Muscle layer of duodenum (tissue), 2 donors: ENCODE data around the gene RPL6.

Source experiments
- H3K27ac ChIP-seq: one replicate; pipeline ENCODE4 v1.7.0; 2013; ENCODE audit warnings: mild to moderate bottlenecking, low read length
- H3K27me3 ChIP-seq: one replicate; pipeline ENCODE4 v1.7.0; 2013; ENCODE audit warnings: low read depth, mild to moderate bottlenecking, control low read depth, low read length
- H3K36me3 ChIP-seq, 2 donors: one replicate each; pipeline ENCODE4 v1.7.0; 2013; ENCODE audit warnings: low read length in 2 of 2, control low read depth in 1 of 2, mild to moderate bottlenecking in 1 of 2; ENCODE audit not compliant: insufficient read depth in 2 of 2, control insufficient read depth in 1 of 2
- H3K4me1 ChIP-seq, 2 donors: one replicate each; pipeline ENCODE4 v1.7.0; 2013; ENCODE audit warnings: low read length in 2 of 2, mild to moderate bottlenecking in 2 of 2, control low read depth in 1 of 2, moderate library complexity in 1 of 2; ENCODE audit not compliant: insufficient read depth in 2 of 2, control insufficient read depth in 1 of 2
- H3K4me3 ChIP-seq, 2 donors: one replicate each; pipeline ENCODE4 v1.7.0; 2013; ENCODE audit warnings: low read length in 2 of 2, low read depth in 1 of 2, mild to moderate bottlenecking in 1 of 2
- H3K9me3 ChIP-seq, 2 donors: one replicate each; pipeline ENCODE4 v1.7.0; 2013; ENCODE audit warnings: low read length in 2 of 2, control low read depth in 1 of 2, mild to moderate bottlenecking in 1 of 2; ENCODE audit not compliant: control insufficient read depth in 1 of 2
- donor health status: healthy.

RPL6 gene

DNA sequence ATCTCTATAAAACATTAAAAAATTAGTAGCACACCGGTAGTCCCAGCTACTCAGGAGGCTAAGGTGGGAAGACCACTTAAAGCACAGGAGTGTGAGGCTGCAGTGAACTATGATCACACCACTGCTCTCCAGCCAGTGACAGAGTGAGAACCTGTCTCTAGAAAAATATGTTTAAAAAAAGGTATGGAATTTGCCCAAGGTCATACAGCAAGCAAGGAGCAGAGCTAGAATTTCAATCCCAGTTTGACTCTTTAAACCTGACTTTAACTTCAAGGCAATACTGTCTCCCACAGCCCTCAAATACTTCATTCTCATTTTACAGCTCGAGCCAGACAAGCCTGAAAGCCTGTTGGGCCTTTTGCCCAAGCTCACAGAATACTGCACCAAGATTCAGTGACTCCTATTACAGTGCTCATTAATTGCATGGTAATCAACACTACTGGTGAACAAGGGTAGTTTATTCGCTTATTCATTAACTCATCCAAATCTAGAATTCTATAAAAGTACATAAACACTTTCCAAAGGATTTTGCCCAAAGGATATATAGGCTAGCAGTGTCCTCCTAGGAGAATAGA is 35.2 kb downstream of the RPL6 start:
- no peak overlapping the region for H3K4me3 ChIP-seq
- H3K9me3 ChIP-seq: no peaks in the 10 kb centered on the region
- H3K4me1 ChIP-seq: peaks cover 0 to 4% of the 10 kb centered on the region in 2 donors
- H3K27me3 ChIP-seq: no peaks in the 10 kb centered on the region
- no peak overlapping the region for H3K27ac ChIP-seq
- no peaks in the 10 kb centered on the region for H3K36me3 ChIP-seq

GRCh38 chr12:112370868-112371510 is 38.4 kb downstream of the RPL6 start:
- H3K36me3 ChIP-seq: no peaks in the 10 kb centered on the region
- no peak overlapping the region for H3K27ac ChIP-seq
- H3K4me1 ChIP-seq: peaks cover 0 to 3% of the 10 kb centered on the region in 2 donors
- H3K27me3 ChIP-seq: no peaks in the 10 kb centered on the region
- H3K9me3 ChIP-seq: no peaks in the 10 kb centered on the region
- H3K4me3 ChIP-seq: no peak overlapping the region

GRCh38 chr12:112370199-112370598 is 39.2 kb downstream of the RPL6 start:
- H3K4me1 ChIP-seq: peaks cover 0 to 3% of the 10 kb centered on the region in 2 donors
- H3K36me3 ChIP-seq: no peaks in the 10 kb centered on the region
- H3K4me3 ChIP-seq: no peak overlapping the region
- no peaks in the 10 kb centered on the region for H3K9me3 ChIP-seq
- H3K27ac ChIP-seq: no peak overlapping the region
- H3K27me3 ChIP-seq: no peaks in the 10 kb centered on the region

DNA sequence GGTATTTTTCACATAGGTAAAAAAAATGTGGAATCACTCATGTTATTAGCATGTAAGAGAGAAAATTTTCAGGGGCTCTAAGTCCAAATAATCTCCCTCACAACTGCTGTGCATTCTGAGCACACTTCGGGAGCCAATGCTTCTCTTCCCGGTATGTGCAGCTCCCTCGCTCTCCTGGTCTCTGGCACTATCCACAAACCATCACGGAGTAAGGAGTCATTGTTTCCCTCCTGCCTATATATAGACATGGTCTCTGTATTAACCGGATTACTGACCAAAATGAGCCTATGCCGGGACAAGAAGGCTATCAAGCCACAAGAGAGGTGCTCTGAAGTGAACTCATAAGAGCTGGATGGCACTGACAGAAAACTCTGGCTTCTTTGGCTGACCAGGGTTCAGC is 40.5 kb downstream of the RPL6 start:
- H3K4me1 ChIP-seq: peaks cover 0 to 3% of the 10 kb centered on the region in 2 donors
- no peaks in the 10 kb centered on the region for H3K27me3 ChIP-seq
- peak overlapping the region; percentile 63 for H3K27ac ChIP-seq
- peak overlapping the region in 1 of 2 donors; percentile 16 for H3K4me3 ChIP-seq
- H3K9me3 ChIP-seq: no peaks in the 10 kb centered on the region
- no peaks in the 10 kb centered on the region for H3K36me3 ChIP-seq

GRCh38 chr12:112367965-112368364 is 41.4 kb downstream of the RPL6 start:
- Histone ChIP-seq H3K4me1 (peaks cover 0 to 3% of the 10 kb centered on the region in 2 donors), H3K27ac (no peak overlapping the region), H3K36me3 (no peaks in the 10 kb centered on the region), H3K27me3 (no peaks in the 10 kb centered on the region), H3K4me3 (no peak overlapping the region), H3K9me3 (no peaks in the 10 kb centered on the region)

DNA sequence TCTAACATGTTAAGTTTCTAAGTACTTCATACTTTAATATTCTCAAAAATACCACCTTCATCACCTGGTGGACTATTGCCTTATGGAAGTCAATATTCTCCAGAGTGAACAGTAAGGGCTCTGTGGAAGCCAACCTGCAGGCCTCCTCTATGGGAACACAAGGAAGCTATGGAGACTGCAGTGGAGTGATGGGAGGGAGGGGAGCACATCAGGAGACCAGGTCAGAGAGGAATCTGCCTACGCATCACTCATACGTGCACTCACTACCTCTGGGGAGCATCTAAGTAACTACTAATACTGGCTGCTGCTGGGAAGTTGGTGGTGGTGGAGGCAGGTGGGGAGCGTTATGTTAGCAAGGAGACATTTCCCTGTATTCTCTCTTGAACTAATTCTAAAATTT is 47.1 kb downstream of the RPL6 start:
- H3K4me1 ChIP-seq: no peaks in the 10 kb centered on the region
- no peaks in the 10 kb centered on the region for H3K36me3 ChIP-seq
- no peaks in the 10 kb centered on the region for H3K27me3 ChIP-seq
- no peaks in the 10 kb centered on the region for H3K9me3 ChIP-seq
- H3K27ac ChIP-seq: no peak overlapping the region
- no peak overlapping the region for H3K4me3 ChIP-seq

- Histone ChIP-seq H3K4me3 (no peak overlapping the region), H3K4me1 (no peaks in the 10 kb centered on the region), H3K36me3 (no peaks in the 10 kb centered on the region), H3K27me3 (no peaks in the 10 kb centered on the region), H3K27ac (no peak overlapping the region), H3K9me3 (no peaks in the 10 kb centered on the region)
These were observed 48.1 kb downstream of the RPL6 start for GRCh38 chr12:112361271-112361670.

DNA sequence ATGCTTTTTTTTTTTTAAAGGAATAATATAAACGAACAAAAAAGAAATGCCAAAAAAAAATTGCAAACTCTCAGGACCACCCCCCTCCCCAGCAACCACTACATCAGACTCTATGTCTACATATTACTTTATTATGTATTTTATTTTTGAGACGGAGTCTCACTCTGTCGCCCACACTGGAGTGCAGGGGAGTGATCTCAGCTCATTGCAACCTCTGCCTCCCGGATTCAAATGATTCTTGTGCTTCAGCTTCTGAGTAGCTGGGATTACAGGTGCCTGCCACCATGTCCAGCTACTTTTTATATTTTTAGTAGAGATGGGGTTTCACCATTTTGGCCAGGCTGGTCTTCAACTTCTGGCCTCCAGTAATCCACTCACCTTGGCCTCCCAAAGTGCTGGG is 50.1 kb downstream of the RPL6 start:
- no peaks in the 10 kb centered on the region for H3K27me3 ChIP-seq
- H3K27ac ChIP-seq: no peak overlapping the region
- no peaks in the 10 kb centered on the region for H3K9me3 ChIP-seq
- no peak overlapping the region for H3K4me3 ChIP-seq
- no peaks in the 10 kb centered on the region for H3K36me3 ChIP-seq
- H3K4me1 ChIP-seq: no peaks in the 10 kb centered on the region

- Histone ChIP-seq H3K36me3 (no peaks in the 10 kb centered on the region), H3K9me3 (no peaks in the 10 kb centered on the region), H3K4me3 (no peak overlapping the region), H3K27ac (no peak overlapping the region), H3K27me3 (no peaks in the 10 kb centered on the region), H3K4me1 (no peaks in the 10 kb centered on the region)
These were observed 52.2 kb downstream of the RPL6 start for GRCh38 chr12:112357214-112357613.
